GM12891 (cell line): Measurements from ENCODE around the gene PLEKHA5.

Experiments
- DNase-seq: peaks from one replicate; pipeline ENCODE4 v3.0.0; 2011; ENCODE audit warnings: low spot score; ENCODE audit not compliant: insufficient read length
- FAIRE-seq: peaks from 2 replicates; lab custom pipeline; 2011; peaks lifted over from hg19 to GRCh38; lab: Jason Lieb, UNC
- PAX5 ChIP-seq: IDR thresholded peaks from 2 replicates; pipeline ENCODE4 v1.6.1; 2011; ENCODE audit warnings: low read length, moderate library complexity, mild to moderate bottlenecking; ENCODE audit not compliant: insufficient read depth, severe bottlenecking
- POLR2A ChIP-seq: IDR thresholded peaks from 2 replicates; pipeline ENCODE4 v1.6.1; 2011; ENCODE audit warnings: low read depth, low read length, control low read depth
- POLR2AphosphoS5 ChIP-seq: IDR thresholded peaks from 2 replicates; pipeline ENCODE4 v1.6.1; 2011; ENCODE audit warnings: low read depth, low read length, control low read depth
- POU2F2 ChIP-seq: IDR thresholded peaks from 2 replicates; pipeline ENCODE4 v1.6.1; 2011; ENCODE audit warnings: low read depth, mild to moderate bottlenecking, control low read depth, low read length, moderate library complexity
- SPI1 ChIP-seq: IDR thresholded peaks from 2 replicates; pipeline ENCODE4 v1.6.1; 2011; ENCODE audit warnings: low read depth, low read length, control low read depth
- TAF1 ChIP-seq: IDR thresholded peaks from 2 replicates; pipeline ENCODE4 v1.6.1; 2011; ENCODE audit warnings: low read depth, low read length, control low read depth

Gene PLEKHA5

GRCh38 chr12:19127270-19127669 is 2.3 kb upstream of the PLEKHA5 start:
- FAIRE-seq (no peak), DNase-seq (no peak)
- no peak for TF ChIP-seq PAX5
- no peak for TF ChIP-seq POLR2A
- no peak for TF ChIP-seq TAF1
- TF ChIP-seq POLR2AphosphoS5: no peak
- no peak for TF ChIP-seq POU2F2
- no peak for TF ChIP-seq SPI1

GRCh38 chr12:19128485-19128884 is 1.0 kb upstream of the PLEKHA5 start:
- DNase-seq (no peak), FAIRE-seq (no peak)
- TF ChIP-seq POLR2A (no peak), POU2F2 (no peak), POLR2AphosphoS5 (no peak), TAF1 (no peak), SPI1 (no peak)

- no peak for FAIRE-seq
- DNase-seq: no peak
- TF ChIP-seq SPI1: no peak
- no peak for TF ChIP-seq POU2F2
- TF ChIP-seq PAX5: no peak
These were observed 429 bp upstream of the PLEKHA5 start for GRCh38 chr12:19129122-19129485.

GRCh38 chr12:19130224-19131024 is 891 bp downstream of the PLEKHA5 start:
- DNase-seq: peak; percentile 11
- FAIRE-seq: no peak
- no peak for TF ChIP-seq SPI1
- TF ChIP-seq PAX5: no peak
- TF ChIP-seq POLR2AphosphoS5: no peak
- TF ChIP-seq POLR2A: no peak
- TF ChIP-seq TAF1: no peak
- no peak for TF ChIP-seq POU2F2

GRCh38 chr12:19131025-19131444 is 1.5 kb downstream of the PLEKHA5 start:
- DNase-seq (no peak), FAIRE-seq (no peak)
- TF ChIP-seq POLR2AphosphoS5 (no peak), TAF1 (no peak), POU2F2 (no peak), POLR2A (no peak), PAX5 (no peak), SPI1 (no peak)

GRCh38 chr12:19138551-19138950 is 9.0 kb downstream of the PLEKHA5 start:
- DNase-seq (no peak), FAIRE-seq (no peak)
- TF ChIP-seq POLR2A: no peak

- TF ChIP-seq POLR2A (no peak), TAF1 (no peak), POU2F2 (no peak), PAX5 (no peak), SPI1 (no peak), POLR2AphosphoS5 (no peak)
- FAIRE-seq (no peak), DNase-seq (no peak)
These were observed 9.4 kb downstream of the PLEKHA5 start for GRCh38 chr12:19138956-19139355.

- no peak for FAIRE-seq
- TF ChIP-seq POU2F2: no peak
- TF ChIP-seq POLR2A: no peak
- TF ChIP-seq SPI1: no peak
- no peak for TF ChIP-seq PAX5
- no peak for TF ChIP-seq TAF1
- no peak for TF ChIP-seq POLR2AphosphoS5
- DNase-seq: no peak
These were observed 10.2 kb downstream of the PLEKHA5 start for GRCh38 chr12:19139615-19140194.

GRCh38 chr12:19140381-19141236 is 11.1 kb downstream of the PLEKHA5 start:
- FAIRE-seq (no peak), DNase-seq (no peak)
- TF ChIP-seq POU2F2 (no peak), TAF1 (no peak)

- DNase-seq (no peak), FAIRE-seq (no peak)
- TF ChIP-seq POLR2A (no peak), PAX5 (no peak), SPI1 (no peak), POLR2AphosphoS5 (no peak), TAF1 (no peak), POU2F2 (no peak)
These were observed 13.0 kb downstream of the PLEKHA5 start for GRCh38 chr12:19142499-19142898.
